Suppressor macrophage treated with lipopolysaccharide for 1 hour (primary cell): ENCODE results near the gene HMBS.
"Not testable (repeated sequence)": the region's sequence is repeated elsewhere in the genome, so short reads cannot be mapped to it uniquely, and the experiment has no call there.

Experiments used
- DNase-seq, 3 donors: peaks; one replicate each; pipeline ENCODE4 v3.0.0-alpha.2; 2020 to 2022

The HMBS gene

DNA sequence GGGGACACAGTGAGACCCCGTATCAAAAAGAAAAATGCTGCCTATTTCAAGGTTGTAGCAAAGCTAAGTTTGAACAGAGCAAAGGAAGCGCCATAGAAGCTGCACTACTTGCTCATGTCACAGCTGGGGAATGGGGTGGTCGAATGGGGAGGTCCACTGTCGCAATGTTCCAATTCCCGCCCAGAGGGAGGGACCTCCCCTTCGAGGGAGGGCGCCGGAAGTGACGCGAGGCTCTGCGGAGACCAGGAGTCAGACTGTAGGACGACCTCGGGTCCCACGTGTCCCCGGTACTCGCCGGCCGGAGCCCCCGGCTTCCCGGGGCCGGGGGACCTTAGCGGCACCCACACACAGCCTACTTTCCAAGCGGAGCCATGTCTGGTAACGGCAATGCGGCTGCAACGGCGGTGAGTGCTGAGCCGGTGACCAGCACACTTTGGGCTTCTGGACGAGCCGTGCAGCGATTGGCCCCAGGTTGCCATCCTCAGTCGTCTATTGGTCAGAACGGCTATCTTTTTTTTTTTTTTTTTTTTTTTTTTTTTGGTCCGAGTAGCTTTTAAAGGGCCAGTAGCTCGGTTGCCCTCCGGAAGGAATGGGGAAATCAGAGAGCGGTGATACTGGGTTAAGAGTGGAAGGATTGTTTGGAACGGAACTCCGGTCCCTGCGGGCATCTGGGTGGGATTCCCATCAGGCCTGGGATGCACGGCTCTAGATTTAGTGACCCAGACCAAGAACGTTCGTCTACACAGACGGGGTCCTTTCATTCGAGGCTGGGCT, at the start of gene HMBS:
TSS of gene HMBS (plus strand) at position 219 of the 774 bp plus-strand sequence. CDS start at position 372, 153 bp downstream.
- peak; percentile 95 to 98 (median 97) for DNase-seq

- no peak for DNase-seq
Observed at GRCh38 chr11:119038884-119039283, 45.8 kb upstream of the HMBS start.

- not testable (repeated sequence) for DNase-seq
Observed at GRCh38 chr11:119039471-119039870, 45.2 kb upstream of the HMBS start.

- DNase-seq, result peak in 2 of 3 donors; percentile 28 to 52
Observed at GRCh38 chr11:119041821-119042514, 42.7 kb upstream of the HMBS start.

- DNase-seq, result no peak
Observed at GRCh38 chr11:119042927-119043326, 41.8 kb upstream of the HMBS start.

DNA sequence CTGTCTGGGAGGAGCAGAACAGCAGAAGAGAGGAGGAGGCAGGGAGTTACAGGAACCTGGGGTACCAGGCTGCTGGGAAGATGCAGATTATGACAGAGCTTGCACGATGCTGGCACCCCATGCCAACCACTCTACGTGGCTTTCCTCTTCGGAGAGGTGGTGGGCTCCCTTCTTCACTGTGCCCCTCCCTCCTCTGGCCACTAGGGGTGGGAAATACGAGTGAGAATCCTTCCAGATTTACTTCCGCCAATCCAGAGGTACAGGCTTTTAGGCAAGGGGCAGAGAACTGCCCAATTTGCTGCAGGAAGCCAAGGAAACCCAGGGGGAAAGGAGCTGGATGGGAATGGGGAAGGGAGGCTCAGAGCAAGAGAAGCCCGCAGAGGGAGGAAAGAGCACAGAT, 40.0 kb upstream of the HMBS start:
- no peak for DNase-seq

GRCh38 chr11:119046489-119046888, 38.2 kb upstream of the HMBS start:
- DNase-seq, result no peak

GRCh38 chr11:119047205-119047604, 37.5 kb upstream of the HMBS start:
- DNase-seq, result no peak

- DNase-seq, result no peak
Observed at GRCh38 chr11:119048644-119049043, 36.0 kb upstream of the HMBS start.

DNA sequence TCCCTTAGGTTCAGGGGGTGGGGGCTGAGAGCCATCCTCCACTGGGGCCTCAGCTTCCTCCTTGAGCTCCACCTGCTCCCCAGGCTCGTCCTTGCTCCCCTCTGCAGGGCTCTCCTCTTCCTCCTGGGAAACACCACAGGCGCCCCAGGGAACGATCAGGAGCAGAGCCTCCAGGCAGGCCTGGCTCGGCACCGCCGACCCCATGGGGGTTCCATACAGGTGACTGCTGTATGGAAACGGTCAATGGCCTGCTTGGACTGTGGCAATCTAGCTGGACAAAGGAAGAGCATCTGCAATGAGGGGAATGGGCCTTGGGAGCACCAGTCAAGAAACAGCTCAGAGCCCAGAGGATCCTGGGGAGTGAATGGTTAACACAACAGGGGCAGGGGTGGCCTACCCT, 35.6 kb upstream of the HMBS start:
- DNase-seq, result no peak

DNA sequence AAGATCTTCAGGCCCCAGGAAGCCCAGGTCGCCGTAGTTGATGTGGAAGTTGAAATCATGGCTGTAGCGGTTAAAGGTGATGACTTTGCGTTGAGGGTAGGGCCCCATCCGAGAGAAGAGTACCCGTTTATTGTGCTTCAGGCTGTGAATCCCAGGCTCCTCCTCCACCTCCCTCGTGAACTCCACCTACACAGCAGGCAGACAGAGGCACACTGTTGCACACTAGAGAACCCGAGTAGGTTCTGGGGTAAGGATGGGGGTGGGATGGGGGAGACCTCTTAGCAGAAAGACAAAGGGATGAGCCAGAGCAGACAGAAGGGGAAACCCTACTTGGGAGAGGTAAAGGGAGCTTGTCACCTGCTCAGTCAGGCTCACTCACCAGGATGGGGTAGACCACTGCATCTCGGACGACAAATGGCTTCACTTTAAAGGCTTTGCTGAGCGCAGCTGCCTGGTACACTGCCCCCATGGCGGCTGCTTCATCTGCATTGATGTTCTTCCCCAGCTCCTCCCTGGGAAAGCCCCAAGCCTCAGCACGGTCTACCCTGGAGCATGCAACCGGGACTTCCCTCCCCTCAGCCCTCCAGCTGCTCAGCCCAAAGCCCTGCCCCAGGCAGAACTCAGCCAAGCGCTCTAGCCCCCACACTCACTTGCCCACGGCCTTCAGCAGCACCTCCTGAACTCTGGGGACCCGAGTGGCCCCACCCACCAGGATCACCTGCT, 33.1 kb upstream of the HMBS start:
- DNase-seq, result peak; percentile 36 to 57 (median 46)

DNA sequence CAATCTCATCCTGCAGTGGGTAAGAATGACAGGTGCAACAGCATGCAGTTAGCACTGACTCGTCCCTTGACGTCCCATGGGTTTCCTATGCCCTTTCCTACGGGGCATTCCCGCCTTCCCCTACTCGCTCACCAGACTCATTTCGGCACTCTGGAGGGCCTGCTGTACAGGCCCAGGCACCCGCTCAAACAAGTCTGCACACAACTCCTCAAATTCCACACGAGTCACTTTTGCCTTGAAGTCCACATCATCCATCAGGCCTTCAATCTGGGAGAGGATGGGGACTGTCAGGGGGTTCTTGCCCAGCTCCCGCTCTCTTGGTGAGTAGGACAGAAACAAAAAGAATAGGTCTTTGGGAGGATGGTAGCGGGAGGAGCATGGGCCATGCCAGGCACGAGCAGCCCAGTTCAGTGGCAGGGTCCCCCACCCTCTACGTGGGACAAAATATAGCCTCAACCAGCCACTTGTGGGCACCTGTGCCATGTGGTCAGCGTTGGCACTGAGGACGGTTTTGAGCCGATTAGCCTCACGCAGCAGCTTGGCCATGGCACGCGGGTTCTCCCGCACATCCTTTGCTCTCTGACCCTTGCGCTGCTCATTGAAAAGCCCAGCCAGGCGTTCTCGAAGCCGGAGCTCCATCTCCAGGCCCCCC, 32.4 kb upstream of the HMBS start:
- DNase-seq, result no peak

- DNase-seq, result no peak
Observed at GRCh38 chr11:119054418-119054817, 30.3 kb upstream of the HMBS start.

DNA sequence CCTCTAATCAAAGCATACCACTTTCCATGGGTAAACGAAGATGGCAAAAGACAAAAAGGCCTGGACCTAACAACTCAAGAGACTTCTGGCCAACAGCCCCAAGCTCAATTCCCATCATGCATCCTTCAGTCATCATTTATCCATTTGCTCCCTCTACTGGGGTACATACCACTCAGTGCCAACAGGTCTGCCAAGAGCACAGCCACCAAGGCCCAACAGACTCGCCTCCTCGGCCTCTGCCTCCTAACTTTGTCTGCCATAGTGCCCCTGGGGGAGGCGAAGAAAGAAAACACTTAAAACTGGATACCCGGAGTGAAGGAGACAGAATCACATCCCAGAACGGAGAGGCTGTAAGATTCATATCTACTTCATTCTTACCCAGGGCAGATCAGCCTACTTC, 28.8 kb upstream of the HMBS start:
- DNase-seq, result peak; percentile 47 to 57 (median 50)

- DNase-seq, result no peak
Observed at GRCh38 chr11:119056421-119056999, 28.2 kb upstream of the HMBS start.

DNA sequence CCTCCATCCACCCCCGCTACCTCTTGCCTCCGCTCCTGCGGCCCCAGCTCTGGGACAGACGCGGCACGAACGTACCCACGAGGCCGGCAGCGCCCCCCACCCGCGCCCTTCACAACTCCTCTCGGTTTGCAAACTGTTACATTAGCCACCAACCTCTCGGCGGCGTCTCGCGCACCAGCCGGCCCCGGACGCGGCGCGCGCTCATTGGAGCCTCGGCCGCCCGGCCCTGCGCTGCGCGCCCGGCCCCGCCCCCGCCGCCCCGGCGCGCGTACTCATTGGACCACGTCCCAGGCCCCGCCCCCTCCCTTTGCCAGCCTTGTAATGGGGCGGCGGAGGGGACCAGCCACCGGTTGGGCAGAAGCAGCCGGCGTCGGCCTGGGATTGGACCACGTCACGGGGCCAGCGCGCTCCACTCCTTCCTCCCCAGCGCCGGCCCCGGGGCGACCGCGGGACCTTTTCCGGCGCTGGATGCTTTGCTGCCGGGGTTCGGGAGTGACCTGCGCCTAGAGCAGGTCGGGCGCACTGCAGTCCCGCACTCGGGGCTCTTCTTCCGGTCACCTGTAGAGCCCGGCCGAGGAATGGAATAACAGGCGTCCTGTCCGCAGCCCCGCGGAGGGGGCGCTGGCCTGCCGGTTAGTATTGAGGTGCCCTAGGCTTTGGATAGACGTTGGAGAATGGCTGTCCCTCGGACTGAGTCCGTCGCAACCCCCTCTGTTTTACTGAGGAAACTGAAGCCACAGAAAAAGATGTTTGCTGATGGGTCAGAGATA, 27.5 kb upstream of the HMBS start, which contains the start of gene HYOU1:
TSS of gene HYOU1 (minus strand) at position 206 of the 770 bp plus-strand sequence. CDS start 1,045 bp downstream, outside the sequence.
- DNase-seq, result peak; percentile 98 to 100 (median 100)

- DNase-seq, result not testable (repeated sequence)
Observed at GRCh38 chr11:119059128-119059527, 25.6 kb upstream of the HMBS start.

DNA sequence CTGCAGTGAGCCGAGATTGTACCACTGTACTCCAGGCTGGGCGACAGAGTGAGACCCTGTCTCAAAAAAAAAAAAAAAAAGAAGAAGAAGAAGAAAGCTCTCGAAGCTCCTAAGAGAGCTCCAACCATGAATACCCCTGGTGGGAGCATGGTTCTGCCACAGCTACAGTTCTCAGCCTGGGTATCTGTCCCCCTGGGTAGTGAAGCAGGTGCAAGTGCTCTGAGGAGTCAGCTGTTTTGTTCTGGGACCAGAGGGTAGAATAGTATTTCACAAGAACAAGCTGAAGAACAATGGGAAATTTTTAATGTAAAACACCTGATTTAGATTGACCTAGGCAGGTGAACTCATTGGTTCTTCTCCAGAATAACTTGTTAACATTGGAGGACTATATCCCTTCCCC, 23.4 kb upstream of the HMBS start:
- no peak for DNase-seq

GRCh38 chr11:119062779-119063178, 21.9 kb upstream of the HMBS start:
- no peak for DNase-seq

DNA sequence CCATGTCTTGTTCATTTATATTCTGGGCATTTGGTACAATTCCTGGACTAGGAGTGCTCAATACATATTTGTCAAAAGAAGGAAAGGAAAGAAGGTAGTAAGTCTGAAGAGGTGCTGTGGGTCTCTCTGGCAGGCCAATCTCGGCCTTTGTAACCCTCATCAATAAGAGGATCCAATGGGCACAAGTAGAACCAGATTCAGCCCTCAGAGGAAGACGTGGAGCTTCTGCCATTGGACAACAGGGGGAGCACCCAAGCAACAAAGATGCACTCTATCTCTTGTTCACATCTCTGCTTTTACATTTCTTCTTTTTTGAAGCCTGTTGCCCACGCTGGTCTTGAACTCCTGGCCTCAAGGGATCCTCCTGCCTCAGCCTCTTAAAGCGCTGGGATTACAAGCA, 19.3 kb upstream of the HMBS start:
- DNase-seq, result peak; percentile 53 to 64 (median 60)

DNA sequence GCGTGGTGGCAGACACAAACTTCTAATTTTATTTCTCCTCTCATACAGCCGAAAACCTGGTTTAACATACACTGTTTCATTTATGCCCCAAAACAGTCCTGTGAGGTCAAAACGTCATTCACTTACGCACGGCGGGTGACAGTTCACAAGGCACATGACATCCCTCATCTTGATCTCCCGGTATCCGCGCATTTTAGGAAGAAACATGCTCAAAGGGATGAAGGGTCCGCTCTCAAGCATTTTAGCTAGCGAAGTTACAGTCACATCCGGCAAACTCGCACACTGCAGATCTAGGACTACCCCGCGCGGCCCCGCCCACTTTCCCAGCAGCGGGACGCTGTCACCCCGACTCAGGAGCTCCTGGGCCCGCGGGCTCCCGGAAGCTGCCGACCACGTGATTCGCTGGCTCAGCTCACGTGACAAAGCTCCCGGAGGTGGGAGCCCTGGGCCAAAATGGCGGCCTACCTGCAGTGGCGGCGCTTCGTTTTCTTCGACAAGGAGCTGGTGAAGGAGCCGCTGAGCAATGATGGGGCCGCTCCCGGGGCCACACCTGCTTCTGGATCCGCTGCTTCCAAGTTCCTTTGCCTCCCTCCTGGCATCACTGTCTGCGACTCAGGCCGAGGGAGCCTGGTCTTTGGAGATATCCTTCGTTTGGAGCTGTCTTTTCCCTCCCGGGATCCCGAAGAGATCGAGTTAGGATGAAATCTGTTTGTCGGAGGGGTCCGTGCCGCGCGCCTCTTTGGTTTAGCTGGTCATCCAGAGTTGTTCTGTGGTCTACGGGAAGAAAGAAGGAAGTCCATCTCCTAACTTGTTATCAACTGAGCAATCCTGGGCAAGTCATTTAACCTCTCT, 17.1 kb upstream of the HMBS start, which contains the start of gene VPS11:
TSS of gene VPS11 (plus strand) at position 448 of the 852 bp plus-strand sequence. CDS start at position 454, 6 bp downstream.
- peak; percentile 97 to 99 (median 99) for DNase-seq
